NAMALWA (cell line): ENCODE data around the gene PCP4L1.
"Not testable (repeated sequence)": the region's sequence is repeated elsewhere in the genome, so short reads cannot be mapped to it uniquely, and the experiment has no call there.

Source experiments
- DNase-seq: peaks from one replicate; pipeline ENCODE4 v3.0.0-alpha.2; 2015; ENCODE audit warnings: low spot score

The PCP4L1 gene

DNA sequence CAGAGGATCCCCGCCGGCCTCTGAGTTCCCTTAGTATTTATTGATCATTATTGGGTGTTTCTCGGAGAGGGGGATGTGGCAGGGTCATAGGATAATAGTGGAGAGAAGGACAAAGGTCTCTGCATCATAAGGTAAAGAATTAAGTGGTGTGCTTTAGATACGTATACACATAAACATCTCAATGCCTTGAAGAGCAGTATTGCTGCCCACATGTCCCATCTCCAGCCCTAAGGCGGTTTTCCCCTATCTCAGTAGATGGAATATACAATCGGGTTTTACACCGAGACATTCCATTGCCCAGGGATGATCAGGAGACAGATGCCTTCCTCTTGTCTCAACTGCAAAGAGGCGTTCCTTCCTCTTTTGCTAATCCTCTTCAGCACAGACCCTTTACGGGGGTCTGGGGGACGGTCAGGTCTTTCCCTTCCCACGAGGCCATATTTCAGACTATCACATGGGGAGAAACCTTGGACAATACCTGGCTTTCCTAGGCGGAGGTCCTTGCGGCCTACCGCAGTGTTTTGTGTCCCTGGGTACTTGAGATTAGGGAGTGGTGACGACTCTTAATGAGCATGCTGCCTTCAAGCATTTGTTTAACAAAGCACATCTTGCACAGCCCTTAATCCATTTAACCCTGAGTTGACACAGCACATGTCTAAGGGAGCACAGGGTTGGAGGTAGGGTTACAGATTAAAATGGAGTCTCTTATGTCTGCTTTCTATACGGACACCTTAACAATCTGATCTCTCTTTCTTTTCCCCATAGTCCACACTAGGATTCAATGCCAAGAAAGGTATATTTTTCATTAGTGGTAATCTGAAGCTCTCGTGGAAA lies 57.5 kb downstream of the PCP4L1 start:
- DNase-seq = not testable (repeated sequence)

DNA sequence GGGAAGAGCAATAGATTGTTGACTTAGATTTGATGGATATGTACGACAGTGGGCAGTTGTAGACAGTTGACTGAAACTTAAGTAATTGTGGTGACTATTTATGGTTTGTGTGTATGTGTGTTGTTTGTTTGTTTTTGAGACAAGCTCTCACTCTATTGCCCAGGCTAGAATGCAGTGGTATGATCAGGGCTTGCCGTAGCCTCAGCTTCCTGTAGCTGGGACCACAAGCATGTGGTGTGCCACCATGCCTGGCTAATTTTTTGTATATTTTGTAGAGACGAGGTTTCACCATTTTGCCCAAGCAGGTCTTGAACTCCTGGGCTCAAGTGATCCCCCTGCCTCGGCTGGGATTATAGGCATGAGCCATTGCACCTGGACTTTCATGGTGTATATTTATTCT lies 65.5 kb downstream of the PCP4L1 start:
- no peak for DNase-seq

DNA sequence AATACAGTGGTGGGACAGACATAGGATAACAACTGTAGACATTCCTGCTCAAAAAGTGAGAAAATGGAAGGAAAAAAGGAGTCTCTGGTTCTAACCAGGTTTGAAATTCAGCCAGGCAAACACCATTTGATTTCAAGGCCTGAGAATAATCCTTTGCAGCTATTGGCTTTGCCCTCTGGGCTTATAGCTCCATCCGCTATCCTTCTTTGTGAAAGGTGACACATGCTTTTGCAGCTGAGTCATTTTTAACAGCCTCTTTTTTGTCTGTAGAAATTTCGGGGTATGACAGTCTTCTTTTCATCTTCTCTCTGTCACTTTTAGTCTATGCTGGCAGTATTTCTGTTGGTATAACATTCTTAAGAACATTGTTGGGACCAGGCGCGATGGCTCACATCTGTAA lies 71.8 kb downstream of the PCP4L1 start:
- DNase-seq = no peak

DNA sequence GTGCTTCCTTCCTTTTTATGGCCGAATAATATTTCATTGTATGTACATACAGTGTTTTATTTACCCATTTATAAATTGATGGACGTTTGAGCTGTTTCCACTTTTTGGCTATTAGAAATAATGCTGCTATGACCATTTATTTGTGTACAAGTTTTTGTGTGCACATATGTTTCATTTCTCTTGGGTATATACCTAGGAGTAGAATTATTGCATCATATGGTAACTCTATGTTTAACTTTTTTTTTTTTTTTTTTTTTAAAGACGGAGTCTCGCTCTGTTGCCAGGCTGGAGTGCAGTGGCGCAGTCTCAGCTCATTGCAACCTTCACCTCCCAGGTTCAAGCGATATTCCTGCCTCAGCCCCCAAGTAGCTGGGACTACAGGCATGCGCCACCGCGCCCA lies 74.6 kb downstream of the PCP4L1 start:
- no peak for DNase-seq
